Effector CD8-positive, alpha-beta T cell (primary cell): ENCODE data around the gene C10orf88.

Experiments
- DNase-seq: peaks from one replicate; lab custom pipeline; 2025; lab: John Stamatoyannopoulos, UW
- total RNA-seq, 4 experiments: gene quantifications; one replicate each; lab custom pipeline; 2026; lab: John Stamatoyannopoulos, UW

C10orf88 gene
- 12.1 to 16.5 (median 14.4) reads per million in 4 experiments for total RNA-seq

GRCh38 chr10:122953902-122954730 lies at the start of gene C10orf88:
Gene C10orf88 (minus strand): TSS chr10:122954227. CDS start chr10:122954178, 49 bp downstream.
- DNase-seq, result peak; percentile 96

- DNase-seq, result no peak
Measured at GRCh38 chr10:123001370-123001769, 47.3 kb upstream of the C10orf88 start.

GRCh38 chr10:123000155-123000554 lies 46.1 kb upstream of the C10orf88 start:
- DNase-seq, result no peak

- no peak for DNase-seq
Measured at GRCh38 chr10:122999347-122999746, 45.3 kb upstream of the C10orf88 start.

- no peak for DNase-seq
Measured at GRCh38 chr10:122998934-122999333, 44.9 kb upstream of the C10orf88 start.

- DNase-seq, result no peak
Measured at GRCh38 chr10:122998360-122998917, 44.4 kb upstream of the C10orf88 start.

- no peak for DNase-seq
Measured at GRCh38 chr10:122997864-122998263, 43.8 kb upstream of the C10orf88 start.

GRCh38 chr10:122995936-122996335 lies 41.9 kb upstream of the C10orf88 start:
- no peak for DNase-seq

GRCh38 chr10:122993797-122994336 lies 39.8 kb upstream of the C10orf88 start:
- no peak for DNase-seq

- no peak for DNase-seq
Measured at GRCh38 chr10:122992031-122992585, 38.1 kb upstream of the C10orf88 start.

- no peak for DNase-seq
Measured at GRCh38 chr10:122990278-122990677, 36.3 kb upstream of the C10orf88 start.

- no peak for DNase-seq
Measured at GRCh38 chr10:122988501-122988900, 34.5 kb upstream of the C10orf88 start.

- DNase-seq, result no peak
Measured at GRCh38 chr10:122986335-122986734, 32.3 kb upstream of the C10orf88 start.

- no peak for DNase-seq
Measured at GRCh38 chr10:122984708-122985107, 30.7 kb upstream of the C10orf88 start.

GRCh38 chr10:122983898-122984297 lies 29.9 kb upstream of the C10orf88 start:
- DNase-seq, result no peak

- no peak for DNase-seq
Measured at GRCh38 chr10:122981066-122981464, 27.0 kb upstream of the C10orf88 start.

GRCh38 chr10:122980209-122981065 lies 26.4 kb upstream of the C10orf88 start, which contains the start of gene PSTK:
Gene PSTK (plus strand): TSS chr10:122980401. CDS start chr10:122980480, 79 bp downstream.
- DNase-seq, result peak; percentile 78

- no peak for DNase-seq
Measured at GRCh38 chr10:122974543-122975064, 20.6 kb upstream of the C10orf88 start.

GRCh38 chr10:122974023-122974422 lies 20.0 kb upstream of the C10orf88 start:
- no peak for DNase-seq

- DNase-seq, result no peak
Measured at GRCh38 chr10:122968698-122969097, 14.7 kb upstream of the C10orf88 start.

- DNase-seq, result no peak
Measured at GRCh38 chr10:122966879-122967278, 12.9 kb upstream of the C10orf88 start.
